ENCODE results near the gene C1QTNF9B.
"Not testable (repeated sequence)": the region's sequence is repeated elsewhere in the genome, so short reads cannot be mapped to it uniquely, and the experiment has no call there.

Gene C1QTNF9B

GRCh38 chr13:23893791-23894190 lies 3.5 kb downstream of the C1QTNF9B start:
- FAIRE-seq = not testable (repeated sequence)

- no peak for FAIRE-seq
These were observed 7.4 kb downstream of the C1QTNF9B start for GRCh38 chr13:23889615-23890607.

GRCh38 chr13:23888658-23889614 lies 8.4 kb downstream of the C1QTNF9B start, which contains the start of gene MIPEP:
Gene MIPEP, minus strand, starts transcription at chr13:23889400. Its CDS starts 80 bp downstream, at chr13:23889320.
- FAIRE-seq = no peak

GRCh38 chr13:23884361-23884760 lies 12.9 kb downstream of the C1QTNF9B start:
- FAIRE-seq = not testable (repeated sequence)

- FAIRE-seq = no peak
These were observed 14.0 kb downstream of the C1QTNF9B start for GRCh38 chr13:23883255-23883654.

GRCh38 chr13:23881402-23881800 lies 15.9 kb downstream of the C1QTNF9B start:
- FAIRE-seq = not testable (repeated sequence)

- not testable (repeated sequence) for FAIRE-seq
These were observed 16.6 kb downstream of the C1QTNF9B start for GRCh38 chr13:23880493-23881401.

GRCh38 chr13:23877286-23877685 lies 20.0 kb downstream of the C1QTNF9B start:
- no peak for FAIRE-seq

- FAIRE-seq = no peak
These were observed 21.0 kb downstream of the C1QTNF9B start for GRCh38 chr13:23876265-23876664.

GRCh38 chr13:23871616-23872220 lies 25.6 kb downstream of the C1QTNF9B start:
- FAIRE-seq = peak; percentile 18

- FAIRE-seq = peak; percentile 64
These were observed 26.8 kb downstream of the C1QTNF9B start for GRCh38 chr13:23870356-23871140.

GRCh38 chr13:23868521-23868920 lies 28.8 kb downstream of the C1QTNF9B start:
- no peak for FAIRE-seq

- no peak for FAIRE-seq
These were observed 30.2 kb downstream of the C1QTNF9B start for GRCh38 chr13:23867027-23867491.

GRCh38 chr13:23866420-23867026 lies 30.8 kb downstream of the C1QTNF9B start:
- FAIRE-seq = no peak

- no peak for FAIRE-seq
These were observed 31.4 kb downstream of the C1QTNF9B start for GRCh38 chr13:23865906-23866305.

GRCh38 chr13:23865026-23865425 lies 32.3 kb downstream of the C1QTNF9B start:
- FAIRE-seq = no peak

- no peak for FAIRE-seq
These were observed 36.0 kb downstream of the C1QTNF9B start for GRCh38 chr13:23861310-23861709.

GRCh38 chr13:23859904-23860303 lies 37.4 kb downstream of the C1QTNF9B start:
- no peak for FAIRE-seq

GRCh38 chr13:23859455-23859854 lies 37.8 kb downstream of the C1QTNF9B start:
- FAIRE-seq = no peak

GRCh38 chr13:23858546-23858945 lies 38.8 kb downstream of the C1QTNF9B start:
- no peak for FAIRE-seq

All from colon (tissue), 2 donors.